ENCODE measurements around the gene SERPINA6.

GRCh38 chr14:94368956-94369355, 45.8 kb upstream of the SERPINA6 start:
- TF ChIP-seq POLR2A (IDR thresholded peaks at IDR 0.05; ENCODE audit: low read depth, low read length) (no peak), POLR2AphosphoS5 (IDR thresholded peaks at IDR 0.05; ENCODE audit: low read depth, low read length) (no peak), TAF1 (IDR thresholded peaks at IDR 0.05; ENCODE audit: low read depth, low read length) (no peak)

All from GM12891 (cell line).